Measurements from ENCODE around the gene CMKLR1.

The CMKLR1 gene

GRCh38 chr12:108361606-108362005, 22.5 kb upstream of the CMKLR1 start:
- DNase-seq: no peak

DNA sequence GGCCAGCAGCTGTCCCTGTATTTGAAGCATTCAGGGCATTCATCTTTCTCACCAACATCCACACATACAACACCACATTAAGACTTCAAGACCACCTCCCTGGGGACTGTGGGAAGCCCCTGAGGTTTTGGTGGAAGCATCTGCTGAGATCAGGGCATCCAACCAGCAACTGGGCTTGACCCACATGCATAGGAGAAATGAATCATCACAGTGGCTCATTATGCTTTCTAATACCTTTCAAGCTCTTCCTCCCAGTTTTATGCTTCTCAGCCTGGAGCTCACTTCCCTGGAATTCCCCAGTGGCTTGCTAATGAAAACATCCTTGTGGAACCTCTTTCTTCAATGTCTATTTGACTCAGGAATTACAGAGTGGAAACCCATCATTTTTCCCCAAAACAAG, 21.4 kb upstream of the CMKLR1 start:
- DNase-seq: no peak

GRCh38 chr12:108360057-108360456, 20.9 kb upstream of the CMKLR1 start:
- DNase-seq: no peak

GRCh38 chr12:108358580-108358965, 19.5 kb upstream of the CMKLR1 start:
- no peak for DNase-seq

- no peak for DNase-seq
These were observed 18.9 kb upstream of the CMKLR1 start for GRCh38 chr12:108357834-108358579.

GRCh38 chr12:108356835-108357806, 18.0 kb upstream of the CMKLR1 start:
- no peak for DNase-seq

DNA sequence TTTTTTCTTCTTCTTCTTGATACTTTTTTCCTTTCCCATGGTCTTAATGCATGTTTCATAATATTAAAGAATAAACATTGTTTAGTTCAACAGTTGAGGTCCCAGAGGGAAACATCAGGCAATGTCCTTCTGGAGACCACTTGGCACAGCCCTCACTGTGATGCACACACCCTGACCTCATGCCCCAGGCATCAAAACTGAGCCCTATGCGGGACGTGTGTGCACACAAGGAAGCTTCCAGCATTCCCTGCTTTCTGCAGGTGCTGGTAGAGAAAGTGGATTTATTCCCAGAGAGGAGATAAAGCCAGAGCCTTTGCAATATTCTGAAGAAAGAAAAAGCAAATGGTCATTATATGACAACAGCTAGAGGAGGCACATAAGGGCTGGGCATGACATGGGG, 16.0 kb upstream of the CMKLR1 start:
- DNase-seq: no peak

DNA sequence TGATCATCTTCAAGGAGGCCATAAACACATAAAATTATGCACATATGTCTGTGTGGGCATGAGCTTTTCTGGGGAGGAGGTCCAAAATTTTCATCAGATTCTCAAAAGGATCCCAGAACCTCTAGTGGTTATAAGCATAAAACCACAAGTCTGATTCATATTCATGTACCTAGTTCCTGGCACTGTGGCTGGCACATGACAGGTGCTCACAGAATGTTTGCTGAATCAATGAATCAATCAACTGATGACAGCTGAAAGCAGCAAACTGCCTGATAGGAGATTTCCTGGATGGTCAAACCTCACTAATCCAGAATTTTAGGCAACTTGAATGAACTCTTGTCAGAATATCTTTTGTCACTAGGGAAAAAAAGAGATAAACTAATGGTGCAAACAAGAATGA, 13.5 kb upstream of the CMKLR1 start:
- no peak for DNase-seq

DNA sequence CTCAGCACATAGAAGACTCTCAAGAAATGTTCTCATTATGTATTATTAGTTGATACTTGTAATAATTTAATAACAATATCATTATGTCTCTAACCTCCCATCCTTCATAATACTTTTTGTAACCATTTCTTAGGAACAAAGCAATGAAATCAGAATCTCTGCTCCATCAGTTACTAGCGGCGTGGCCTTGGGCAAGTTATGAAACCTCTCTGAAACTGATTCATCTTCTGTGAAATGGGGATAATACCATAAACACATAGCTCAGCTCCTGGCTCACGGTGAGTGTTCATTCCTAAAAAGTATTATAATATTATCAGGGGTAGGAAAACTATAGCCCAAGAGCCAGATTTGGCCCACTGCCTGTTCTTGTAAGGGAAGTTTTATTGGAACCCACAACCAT, 11.4 kb upstream of the CMKLR1 start:
- DNase-seq: no peak

- DNase-seq: no peak
These were observed 10.2 kb upstream of the CMKLR1 start for GRCh38 chr12:108349278-108349688.

DNA sequence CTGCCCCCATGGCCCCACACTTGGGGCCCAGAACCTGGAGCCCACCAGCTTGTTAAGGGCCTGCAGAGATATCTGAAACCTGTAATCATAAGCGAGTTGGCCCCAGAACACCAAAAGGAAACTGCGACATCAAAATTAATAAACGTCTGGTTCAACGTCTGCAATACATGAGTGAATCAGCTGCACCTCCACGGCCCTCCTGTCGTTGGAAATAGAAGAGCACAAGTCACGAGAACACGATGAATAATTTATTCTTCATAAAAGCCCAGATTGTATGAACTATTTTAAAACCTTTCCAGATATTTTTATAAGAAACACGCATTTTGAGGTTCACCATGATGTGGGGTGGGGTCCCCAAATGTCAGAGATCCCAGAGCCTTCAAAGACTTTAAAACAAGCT, 9.7 kb upstream of the CMKLR1 start:
- DNase-seq: no peak

GRCh38 chr12:108346727-108347710, 7.9 kb upstream of the CMKLR1 start:
- no peak for DNase-seq

DNA sequence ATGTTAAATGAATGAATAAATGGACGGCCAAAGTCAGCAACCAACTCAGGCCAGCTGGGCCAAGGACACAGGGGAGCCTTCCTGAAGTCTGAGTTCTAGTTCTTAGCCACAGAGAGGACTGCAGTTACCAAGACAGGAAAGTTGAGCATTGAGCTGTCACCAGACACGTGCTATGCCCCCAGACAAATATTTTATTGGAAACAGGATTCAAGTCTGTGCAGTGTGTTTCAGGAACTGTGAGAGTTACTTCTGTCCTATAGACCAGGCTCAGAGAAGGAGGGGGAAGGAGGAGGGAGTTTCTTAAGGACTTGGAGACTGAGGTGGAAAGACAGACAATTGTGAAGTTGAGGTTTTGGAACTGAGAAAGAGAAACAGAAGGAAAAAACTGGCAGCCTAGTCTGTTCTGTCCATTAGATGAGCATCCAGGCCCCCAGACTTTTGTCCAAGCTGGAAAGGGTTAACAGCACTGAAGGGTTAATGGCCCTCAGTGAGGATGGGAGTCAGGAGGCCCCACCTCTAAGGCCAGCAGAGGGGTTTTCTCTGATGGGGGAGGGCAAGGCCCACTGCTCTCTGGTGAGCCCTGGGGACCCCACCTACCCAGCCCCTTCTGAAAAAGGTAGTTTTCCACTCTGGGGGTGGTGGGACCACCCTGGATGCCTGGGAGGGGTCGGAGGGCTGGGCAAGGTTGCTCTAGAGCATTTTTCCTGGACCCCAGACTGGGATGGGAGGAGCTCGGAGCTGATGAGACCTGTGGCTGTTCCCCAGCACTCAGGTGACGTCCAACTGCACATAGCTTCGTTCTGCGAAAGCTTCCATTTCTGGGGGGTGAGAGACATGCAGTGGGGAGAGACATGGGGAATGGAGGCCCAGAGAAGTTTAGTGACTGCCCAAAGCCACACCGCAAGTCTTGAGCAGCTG, 6.9 kb upstream of the CMKLR1 start:
- no peak for DNase-seq

GRCh38 chr12:108342985-108343384, 3.9 kb upstream of the CMKLR1 start:
- no peak for DNase-seq

- DNase-seq: no peak
These were observed 3.0 kb upstream of the CMKLR1 start for GRCh38 chr12:108341854-108342847.

- DNase-seq: no peak
These were observed 2.2 kb upstream of the CMKLR1 start for GRCh38 chr12:108341356-108341755.

DNA sequence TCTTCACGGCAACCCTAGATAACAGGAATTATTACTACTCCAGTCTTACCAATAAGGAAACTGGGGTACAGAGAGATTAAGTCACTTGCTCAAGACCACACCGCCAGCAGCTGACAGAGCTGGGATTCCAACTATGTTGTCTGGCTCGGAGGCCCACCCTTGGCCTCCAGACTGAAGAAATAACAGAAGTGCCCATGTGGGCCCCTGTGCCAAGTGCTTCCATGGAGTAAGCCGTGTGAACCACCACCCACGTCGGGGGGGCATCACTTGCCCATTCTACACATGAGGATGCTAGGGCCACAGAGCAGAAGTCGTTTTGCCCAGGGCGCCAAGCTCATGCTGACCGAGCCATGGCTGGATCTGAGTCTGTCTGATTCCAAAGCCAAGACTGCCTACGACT, 926 bp upstream of the CMKLR1 start:
- DNase-seq: no peak

DNA sequence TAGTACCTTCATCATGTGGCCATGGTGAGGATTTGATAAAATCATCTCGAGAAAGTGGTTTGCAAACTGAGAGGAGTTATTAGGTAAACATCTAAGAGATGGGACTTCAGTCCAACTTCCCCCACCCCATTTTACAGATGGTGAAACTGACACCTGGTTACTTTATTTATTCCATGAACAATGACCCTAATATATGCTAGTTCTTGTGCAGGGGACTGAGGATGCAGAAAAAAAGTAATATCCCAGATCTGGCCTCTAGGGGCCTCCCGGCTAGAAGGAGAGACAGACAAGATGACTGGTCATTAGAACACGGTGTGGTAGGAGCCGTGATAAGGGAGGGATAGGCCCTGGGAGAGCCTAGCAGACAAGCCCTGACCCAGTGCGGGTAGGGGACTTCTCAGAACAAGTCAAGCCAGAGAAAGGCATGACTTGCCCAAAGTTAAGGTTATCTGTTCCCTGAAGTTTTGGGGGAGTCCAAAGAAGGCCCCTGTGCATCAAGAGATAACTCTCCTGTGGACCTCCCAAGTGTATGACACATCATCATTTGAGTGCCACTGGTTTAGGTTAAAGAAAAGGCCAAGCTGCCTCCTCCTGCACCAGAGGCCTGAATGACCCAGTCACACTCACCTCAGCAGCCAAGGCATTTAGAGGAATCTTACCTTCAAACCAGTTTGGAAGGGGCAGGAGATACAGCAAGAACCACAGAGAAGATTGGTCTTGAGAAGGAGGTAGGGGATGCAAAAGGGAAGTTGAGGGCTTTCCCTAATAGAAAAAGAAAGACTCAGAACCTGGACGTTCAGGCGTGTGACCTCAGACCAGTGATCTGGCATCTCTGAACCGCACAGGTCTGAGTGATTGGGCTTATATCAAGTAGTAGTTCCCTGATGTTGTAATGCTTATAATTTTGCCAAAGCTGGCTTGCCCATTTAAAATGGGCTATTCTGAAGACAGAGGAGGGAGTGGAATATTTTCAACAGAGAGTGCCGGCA, 1.6 kb downstream of the CMKLR1 start:
- DNase-seq: peak; percentile 34 to 56
